ENCODE measurements around the gene HSPA8. TPM values are rescaled to one million over a fixed set of nuclear protein-coding genes. Genes with fewer than 3 reads are reported as not detected.

HSPA8 gene
- total RNA-seq, 2 donors from 2014 or later: 799 to 842 TPM

- TF ChIP-seq POLR2A (IDR thresholded peaks at IDR 0.05) (no peak), CTCF (IDR thresholded peaks at IDR 0.05) (no peak), POLR2AphosphoS5 (IDR thresholded peaks at IDR 0.05) (no peak)
- Histone ChIP-seq H3K27ac (no peak overlapping the region), H3K9me3 (no peaks in the 10 kb centered on the region), H3K36me3 (no peaks in the 10 kb centered on the region), H3K27me3 (replicated peaks; ENCODE audit: insufficient read depth) (no peaks in the 10 kb centered on the region), H3K4me3 (no peak overlapping the region), H3K4me1 (replicated peaks) (no peaks in the 10 kb centered on the region)
- 100% methylated on average over 3 of the region's 3 CpGs for WGBS
- intact Hi-C loops (cut with DNase I): no loop called here
- no peak for DNase-seq (ENCODE audit: low spot score)
These were observed 42.8 kb upstream of the HSPA8 start for GRCh38 chr11:123104697-123105096.

GRCh38 chr11:123103326-123103980 is 41.5 kb upstream of the HSPA8 start:
- TF ChIP-seq POLR2AphosphoS5 (IDR thresholded peaks at IDR 0.05) (peak; percentile 31), POLR2A (IDR thresholded peaks at IDR 0.05) (no peak), CTCF (IDR thresholded peaks at IDR 0.05) (peak in 3 of 4 experiments; percentile 30 to 46 (median 39))
- intact Hi-C loops (cut with DNase I): no loop called here
- WGBS: 55% methylated on average over 8 of the region's 8 CpGs
- Histone ChIP-seq H3K27me3 (replicated peaks; ENCODE audit: insufficient read depth) (no peaks in the 10 kb centered on the region), H3K36me3 (no peaks in the 10 kb centered on the region), H3K4me1 (replicated peaks) (no peaks in the 10 kb centered on the region), H3K4me3 (no peak overlapping the region), H3K27ac (no peak overlapping the region), H3K9me3 (no peaks in the 10 kb centered on the region)
- no peak for DNase-seq (ENCODE audit: low spot score)

- Histone ChIP-seq H3K9me3 (no peaks in the 10 kb centered on the region), H3K4me3 (no peak overlapping the region), H3K36me3 (no peaks in the 10 kb centered on the region), H3K27me3 (replicated peaks; ENCODE audit: insufficient read depth) (no peaks in the 10 kb centered on the region), H3K27ac (no peak overlapping the region), H3K4me1 (replicated peaks) (no peaks in the 10 kb centered on the region)
- TF ChIP-seq POLR2AphosphoS5 (IDR thresholded peaks at IDR 0.05) (no peak), POLR2A (IDR thresholded peaks at IDR 0.05) (no peak), CTCF (IDR thresholded peaks at IDR 0.05) (no peak)
- no peak for DNase-seq (ENCODE audit: low spot score)
- intact Hi-C loops (cut with DNase I): no loop called here
- 60% methylated on average over 7 of the region's 7 CpGs for WGBS
These were observed 38.6 kb upstream of the HSPA8 start for GRCh38 chr11:123100379-123101085.

GRCh38 chr11:123098990-123099389 is 37.1 kb upstream of the HSPA8 start:
- Histone ChIP-seq H3K9me3 (no peaks in the 10 kb centered on the region), H3K27ac (no peak overlapping the region), H3K36me3 (no peaks in the 10 kb centered on the region), H3K4me1 (replicated peaks) (no peaks in the 10 kb centered on the region), H3K27me3 (replicated peaks; ENCODE audit: insufficient read depth) (no peaks in the 10 kb centered on the region), H3K4me3 (no peak overlapping the region)
- no peak for DNase-seq (ENCODE audit: low spot score)
- TF ChIP-seq CTCF (IDR thresholded peaks at IDR 0.05) (no peak), POLR2A (IDR thresholded peaks at IDR 0.05) (no peak), POLR2AphosphoS5 (IDR thresholded peaks at IDR 0.05) (no peak)
- WGBS: 79% methylated on average over 3 of the region's 3 CpGs
- intact Hi-C loops (cut with DNase I): no loop called here

GRCh38 chr11:123093739-123094138 is 31.8 kb upstream of the HSPA8 start:
- no peaks in the 10 kb centered on the region for H3K27me3 ChIP-seq (replicated peaks; ENCODE audit: insufficient read depth)
- no peaks in the 10 kb centered on the region for H3K4me1 ChIP-seq (replicated peaks)
- H3K4me3 ChIP-seq: no peak overlapping the region
- no peaks in the 10 kb centered on the region for H3K36me3 ChIP-seq
- no peak for DNase-seq (ENCODE audit: low spot score)
- TF ChIP-seq POLR2A (IDR thresholded peaks at IDR 0.05) (no peak), POLR2AphosphoS5 (IDR thresholded peaks at IDR 0.05) (no peak), CTCF (IDR thresholded peaks at IDR 0.05) (no peak)
- intact Hi-C loops (cut with DNase I): no loop called here
- no peaks in the 10 kb centered on the region for H3K9me3 ChIP-seq
- 65% methylated on average over 3 of the region's 3 CpGs for WGBS
- no peak overlapping the region for H3K27ac ChIP-seq
